PC-3 (cell line): ENCODE results near the gene MAD2L1BP.

Experiments
- CTCF ChIP-seq: fragments of 300-600 bp; sonication (generic); conservative IDR thresholded peaks from 2 replicates; pipeline ENCODE4 v1.5.1; 2017; ENCODE audit warnings: antibody characterized with exemption, low read depth, mild to moderate bottlenecking, low read length
- EZH2 ChIP-seq: fragments of 300-600 bp; sonication (generic); IDR thresholded peaks from one replicate; pipeline ENCODE4 v1.6.1; 2017; ENCODE audit warnings: antibody characterized with exemption, mild to moderate bottlenecking, low read length; ENCODE audit not compliant: unreplicated experiment
- EZH2phosphoT487 ChIP-seq: fragments of 300-600 bp; sonication (generic); IDR thresholded peaks from 2 replicates; pipeline ENCODE4 v1.6.1; 2018; ENCODE audit warnings: mild to moderate bottlenecking, antibody characterized with exemption, low read length, borderline replicate concordance

- TF ChIP-seq CTCF (no peak), EZH2 (no peak), EZH2phosphoT487 (no peak)
These were observed 7.1 kb upstream of the MAD2L1BP start for GRCh38 chr6:43628393-43629103.
